GM12878 (cell line): ENCODE results near the gene CACNA1G. TPM values are rescaled to one million over a fixed set of nuclear protein-coding genes. Genes with fewer than 3 reads are reported as not detected.
A peak's percentile ranks its signal among the peaks of the same experiment; 100 is the strongest.

Experiments
- ATAC-seq: fragments of 200-7000 bp; cut with Tn5 transposase; 3 replicates; pipeline ENCODE4 v1.9.1; 2020; ENCODE audit warnings: mild to moderate bottlenecking, moderate library complexity
- BruUV-seq: library from RNA; stranded (reverse); fragments of 400-500 nt; replicated peaks from 2 replicates; lab custom pipeline; 2021; lab: Mats Ljungman, UMichigan
- CTCF ChIA-PET: fragments of 300-600 bp; sonication (Branson Sonifier 250); formaldehyde crosslinking; extraction: SDS; loops from one replicate; lab custom pipeline; 2021; ENCODE audit warnings: inconsistent platforms; lab: Yijun Ruan, JAX
- POLR2A ChIA-PET: fragments of 350-600 bp; formaldehyde crosslinking; extraction: SDS; loops from one replicate; lab custom pipeline; 2021; ENCODE audit warnings: inconsistent platforms; lab: Charles Lee
- RAD21 ChIA-PET: fragments of 300-600 bp; sonication (Branson Sonifier 250); formaldehyde crosslinking; loops from one replicate; lab custom pipeline; 2023; ENCODE audit warnings: antibody characterized with exemption; ENCODE audit not compliant: unreplicated experiment; lab: Charles Lee
- SMC1A ChIA-PET: fragments of 300-600 bp; sonication (Branson Sonifier 250); formaldehyde crosslinking; loops from one replicate; lab custom pipeline; 2023; ENCODE audit not compliant: unreplicated experiment, uncharacterized antibody; lab: Charles Lee
- DNase-seq: peaks from one replicate; pipeline ENCODE4 v3.0.0-alpha.2; 2011; ENCODE audit warnings: low read depth, low spot score
- FAIRE-seq: peaks from 3 replicates; lab custom pipeline; 2011; peaks lifted over from hg19 to GRCh38; lab: Jason Lieb, UNC
- H2AFZ ChIP-seq: 2 replicates; pipeline ENCODE4 v1.6.0; 2011; ENCODE audit warnings: low read depth, low read length, control low read depth; ENCODE audit not compliant: control insufficient read depth
- H3K27ac ChIP-seq: 2 replicates; pipeline ENCODE4 v1.5.1; 2011; ENCODE audit warnings: control low read depth; ENCODE audit not compliant: control insufficient read depth, insufficient read depth
- H3K27me3 ChIP-seq, 2 experiments: replicated peaks in 1 of 2; 2 replicates each; pipeline versions ENCODE4 v1.6.0 to v1.6.1; 2011; ENCODE audit warnings: low read length in 1 of 2; ENCODE audit not compliant: control insufficient read depth in 2 of 2, insufficient read depth in 2 of 2
- H3K36me3 ChIP-seq, 2 experiments: 2 replicates each; pipeline ENCODE4 v1.5.1; 2011; ENCODE audit warnings: low read length in 1 of 2; ENCODE audit not compliant: control insufficient read depth in 2 of 2, insufficient read depth in 2 of 2
- H3K4me1 ChIP-seq: 2 replicates; pipeline ENCODE4 v1.6.1; 2011; ENCODE audit warnings: mild to moderate bottlenecking, low read length, moderate library complexity, mixed read lengths; ENCODE audit not compliant: control insufficient read depth, insufficient read depth
- H3K4me2 ChIP-seq: 2 replicates; pipeline ENCODE4 v1.6.0; 2011; ENCODE audit warnings: control low read depth; ENCODE audit not compliant: control insufficient read depth, insufficient read depth
- H3K4me3 ChIP-seq: fragments of 200-600 bp; sonication (generic); 2 replicates; pipeline ENCODE4 v1.5.1; 2016
- H3K79me2 ChIP-seq: 2 replicates; pipeline ENCODE4 v1.6.0; 2011; ENCODE audit warnings: low read length; ENCODE audit not compliant: control insufficient read depth, insufficient read depth
- H3K9ac ChIP-seq: 2 replicates; pipeline ENCODE4 v1.8.0; 2011; ENCODE audit warnings: low read length, control low read depth, mixed read lengths; ENCODE audit not compliant: control insufficient read depth, insufficient read depth
- H3K9me3 ChIP-seq: replicated peaks from 3 replicates; pipeline ENCODE4 v1.5.1; 2011; ENCODE audit warnings: mild to moderate bottlenecking, low read length; ENCODE audit not compliant: control insufficient read depth, insufficient read depth
- H4K20me1 ChIP-seq: 2 replicates; pipeline ENCODE4 v1.6.0; 2011; ENCODE audit not compliant: control insufficient read depth, insufficient read depth
- CEBPB ChIP-seq, 2 experiments: fragments of 150-350 bp in 1 of 2; IDR thresholded peaks; 2 replicates each; pipeline ENCODE4 v1.6.1; 2012 to 2014; ENCODE audit warnings: low read depth in 2 of 2, low read length in 2 of 2, borderline replicate concordance in 1 of 2, inconsistent platforms in 1 of 2
- EGR1 ChIP-seq, 2 experiments: IDR thresholded peaks; 1 replicate in 1 of 2; 2 replicates in 1 of 2; pipeline ENCODE4 v1.6.1; 2011 to 2012; ENCODE audit warnings: low read depth in 2 of 2, low read length in 2 of 2, borderline replicate concordance in 1 of 2, mild to moderate bottlenecking in 1 of 2, moderate library complexity in 1 of 2
- FOXM1 ChIP-seq: IDR thresholded peaks from 2 replicates; pipeline ENCODE4 v1.6.1; 2012; ENCODE audit warnings: low read depth, mild to moderate bottlenecking, inconsistent platforms, low read length, moderate library complexity
- IKZF1 ChIP-seq: fragments of 450-650 bp; conservative IDR thresholded peaks from 2 replicates; pipeline ENCODE4 v1.6.1; 2017; ENCODE audit warnings: antibody characterized with exemption, mild to moderate bottlenecking
- NR2C1 ChIP-seq: fragments of 450-650 bp; IDR thresholded peaks from 2 replicates; pipeline ENCODE4 v1.6.1; 2017; ENCODE audit warnings: antibody characterized with exemption, mild to moderate bottlenecking, moderate library complexity
- RAD21 ChIP-seq: IDR thresholded peaks from 2 replicates; pipeline ENCODE4 v1.6.1; 2011; ENCODE audit warnings: mild to moderate bottlenecking, low read depth, low read length, moderate library complexity; ENCODE audit not compliant: insufficient read depth
- TCF12 ChIP-seq: IDR thresholded peaks from 2 replicates; pipeline ENCODE4 v1.6.1; 2011; ENCODE audit warnings: low read depth, mild to moderate bottlenecking, low read length
- WGBS: methylation state at CpG from one replicate; pipeline ENCODE4 v1.1.6; 2016; ENCODE audit warnings: low lambda C conversion rate; ENCODE audit not compliant: insufficient replicate concordance, insufficient coverage; ENCODE audit errors: missing lambda C conversion rate; 5-methylcytosine and 5-hydroxymethylcytosine counted together
- in situ Hi-C: fragments of 300-500 bp; cut with MboI; formaldehyde crosslinking; loops from 9 replicates; pipeline ENCODE4 v1.14.3; 2018; ENCODE audit warnings: mixed read lengths
- intact Hi-C: fragments of 100-400 bp; cut with micrococcal nuclease; formaldehyde crosslinking; loops from one replicate; pipeline ENCODE4 v1.14.2; 2022; ENCODE audit not compliant: unreplicated experiment
- polyA plus RNA-seq, 11 experiments: library from polyadenylated mRNA; depleted of rRNA in 4 of 11; unstranded in 6 of 11; stranded (reverse) in 5 of 11; fragments of >200 nt; fragmentation: Nextera tagmentation in 4 of 11; fragmentation: Illumina TruSeq in 1 of 11; extraction: Ambion mirVana in 4 of 11; extraction: Trizol in 1 of 11; gene quantifications; 1 replicate in 1 of 11; 2 replicates in 10 of 11; pipeline versions ENCODE4 v1.2.1 to v1.2.3, GENCODE V29; 2011 to 2016; ENCODE audit warnings: inconsistent platforms in 2 of 11, missing spikeins in 2 of 11, low read depth in 1 of 11
- total RNA-seq, 4 experiments: library from RNA; depleted of rRNA in 3 of 4; stranded (reverse); fragments of >200 nt in 3 of 4; fragmentation: Illumina TruSeq in 1 of 4; extraction: Trizol in 1 of 4; gene quantifications; 2 replicates each; pipeline versions ENCODE4 v1.2.1 to v1.2.3, GENCODE V29; 2013 to 2021
- TF ChIP-seq, protein P1 (sequence below), 3 experiments: IDR thresholded peaks in 2 of 3; conservative IDR thresholded peaks in 1 of 3; 2 replicates each; pipeline ENCODE4 v1.5.1; 2011; ENCODE audit warnings: low read depth in 3 of 3, low read length in 3 of 3, mild to moderate bottlenecking in 3 of 3, control low read depth in 2 of 3, moderate library complexity in 2 of 3, inconsistent platforms in 1 of 3, mixed read lengths in 1 of 3; ENCODE audit not compliant: control insufficient read depth in 2 of 3, insufficient read depth in 1 of 3; ENCODE audit errors: extremely low read depth in 1 of 3

The CACNA1G gene
- total and polyA plus RNA-seq, 10 of the 15 experiments (the other 5 are each of a cell fraction or from before 2014, with no cell fraction given), result 0.03 to 0.15 TPM; not detected in 8

DNA sequence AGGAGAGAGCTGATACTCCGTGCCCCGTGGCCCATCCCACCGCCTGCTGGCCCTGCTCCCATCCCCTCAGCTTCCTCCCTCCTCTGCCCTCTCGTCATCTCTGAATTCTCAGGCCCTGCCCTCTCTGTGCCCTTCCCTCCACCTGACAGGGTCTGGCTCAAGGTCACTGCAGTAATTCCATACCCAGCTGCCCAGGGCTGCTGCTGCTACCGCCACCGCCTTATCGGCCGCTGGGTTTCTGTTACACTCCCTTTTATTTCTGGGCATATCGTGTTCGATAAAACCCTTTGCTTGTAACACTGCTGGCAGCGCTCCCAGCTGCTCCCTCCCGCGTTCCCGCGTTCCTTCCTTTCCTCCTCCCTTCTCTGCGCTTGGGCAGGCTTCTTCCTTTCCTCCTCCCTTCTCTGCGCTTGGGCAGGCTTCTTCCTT is 26.8 kb upstream of the CACNA1G start:
- BruUV-seq, result no TSS peak
- 26% methylated on average over 14 of the region's 17 CpGs for WGBS
- Histone ChIP-seq H2AFZ (no peak overlapping the region), H3K4me2 (no peak overlapping the region), H3K9ac (no peak overlapping the region), H3K4me3 (no peak overlapping the region), H3K79me2 (no peaks in the 10 kb centered on the region), H3K27me3 (peaks cover 16 to 19% of the 10 kb centered on the region in 2 experiments), H3K4me1 (no peaks in the 10 kb centered on the region), H4K20me1 (no peaks in the 10 kb centered on the region), H3K36me3 (no peaks in the 10 kb centered on the region), H3K27ac (no peak overlapping the region), H3K9me3 (no peaks in the 10 kb centered on the region)
- POLR2A ChIA-PET, result interaction anchor here (0.6 kb wide), 1 partner anchor 287 kb away, joined by 3 read pairs; no protein-coding TSS in a partner anchor
- RAD21 ChIA-PET, result no interaction called here
- FAIRE-seq (no peak), DNase-seq (no peak), ATAC-seq (no peak; the same call in 2 of the 3 replicates)
- intact Hi-C loops (no loop called here), in situ Hi-C loops (no loop called here)
- no peak for TF ChIP-seq RAD21
- no peak for TF ChIP-seq IKZF1
- no peak for TF ChIP-seq NR2C1
- no peak for TF ChIP-seq CEBPB (IDR thresholded peaks at IDR 0.05; ENCODE audit: borderline replicate concordance in 1 of 2, low read depth in 2 of 2, low read length in 2 of 2)
- TF ChIP-seq TCF12, result no peak
- no peak for TF ChIP-seq FOXM1
- CTCF ChIA-PET, result no interaction called here
- SMC1A ChIA-PET, result interaction anchor here (1.6 kb wide), 1 partner anchor 50 kb away, joined by 6 read pairs; no protein-coding TSS in a partner anchor

DNA sequence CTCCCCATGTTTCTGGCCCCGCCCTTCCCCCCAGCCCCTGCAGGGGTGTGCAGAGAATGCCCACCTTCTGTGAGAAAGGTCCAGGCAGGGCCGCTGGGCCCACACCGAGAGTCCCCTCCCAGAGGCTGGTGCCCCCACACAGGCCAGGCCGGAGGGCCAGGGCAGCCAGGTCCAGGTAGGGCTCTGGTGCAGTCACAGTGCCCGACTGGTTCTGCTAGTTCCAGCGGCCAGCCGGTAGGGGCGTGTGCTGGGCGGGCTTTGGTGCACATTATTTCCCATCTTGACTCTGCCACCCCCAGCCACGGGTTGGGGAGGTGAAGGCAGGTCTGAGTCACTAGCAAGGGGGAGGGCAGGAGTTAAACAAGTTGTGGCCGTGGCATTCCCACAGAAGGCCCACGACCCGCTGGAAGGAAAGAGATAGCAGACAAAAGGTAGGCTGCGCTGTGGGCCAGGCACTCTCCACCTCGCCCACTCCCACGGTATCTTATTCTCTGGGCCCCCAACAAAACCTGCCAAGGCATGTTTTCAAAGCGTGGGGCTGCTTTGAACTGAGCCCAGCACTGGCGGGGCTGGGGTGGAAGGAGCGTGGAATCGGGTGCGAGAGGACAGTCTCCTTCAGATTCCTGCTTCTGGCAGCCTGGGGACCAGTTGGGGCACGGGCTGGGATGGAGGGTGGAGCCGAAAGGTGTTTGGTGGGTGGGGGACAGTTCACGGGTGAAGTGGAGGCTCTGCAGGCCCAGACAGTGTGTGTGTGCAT is 26.1 kb upstream of the CACNA1G start:
- H3K9ac ChIP-seq, result no peak overlapping the region
- H3K36me3 ChIP-seq, result no peaks in the 10 kb centered on the region
- ChIA-PET SMC1A (no interaction called here), RAD21 (no interaction called here), CTCF (no interaction called here), POLR2A (interaction anchor here (0.6 kb wide), 1 partner anchor 287 kb away, joined by 3 read pairs; no protein-coding TSS in a partner anchor)
- intact Hi-C loops (no loop called here), in situ Hi-C loops (no loop called here)
- WGBS, result 54% methylated on average over 22 of the region's 24 CpGs
- no peak overlapping the region for H2AFZ ChIP-seq
- FAIRE-seq (no peak), ATAC-seq (peak; percentile 79), DNase-seq (no peak)
- H3K4me2 ChIP-seq, result no peak overlapping the region
- no peak overlapping the region for H3K4me3 ChIP-seq
- H3K27me3 ChIP-seq, result peaks cover 16 to 19% of the 10 kb centered on the region in 2 experiments
- no peaks in the 10 kb centered on the region for H3K9me3 ChIP-seq
- H3K79me2 ChIP-seq, result no peaks in the 10 kb centered on the region
- no peaks in the 10 kb centered on the region for H4K20me1 ChIP-seq
- no peaks in the 10 kb centered on the region for H3K4me1 ChIP-seq
- H3K27ac ChIP-seq, result no peak overlapping the region
- no TSS peak for BruUV-seq
- TF ChIP-seq EGR1 (IDR thresholded peaks at IDR 0.05; ENCODE audit: borderline replicate concordance in 1 of 2, low read depth in 2 of 2, low read length in 2 of 2), result no peak
- TF ChIP-seq, protein P1, sequence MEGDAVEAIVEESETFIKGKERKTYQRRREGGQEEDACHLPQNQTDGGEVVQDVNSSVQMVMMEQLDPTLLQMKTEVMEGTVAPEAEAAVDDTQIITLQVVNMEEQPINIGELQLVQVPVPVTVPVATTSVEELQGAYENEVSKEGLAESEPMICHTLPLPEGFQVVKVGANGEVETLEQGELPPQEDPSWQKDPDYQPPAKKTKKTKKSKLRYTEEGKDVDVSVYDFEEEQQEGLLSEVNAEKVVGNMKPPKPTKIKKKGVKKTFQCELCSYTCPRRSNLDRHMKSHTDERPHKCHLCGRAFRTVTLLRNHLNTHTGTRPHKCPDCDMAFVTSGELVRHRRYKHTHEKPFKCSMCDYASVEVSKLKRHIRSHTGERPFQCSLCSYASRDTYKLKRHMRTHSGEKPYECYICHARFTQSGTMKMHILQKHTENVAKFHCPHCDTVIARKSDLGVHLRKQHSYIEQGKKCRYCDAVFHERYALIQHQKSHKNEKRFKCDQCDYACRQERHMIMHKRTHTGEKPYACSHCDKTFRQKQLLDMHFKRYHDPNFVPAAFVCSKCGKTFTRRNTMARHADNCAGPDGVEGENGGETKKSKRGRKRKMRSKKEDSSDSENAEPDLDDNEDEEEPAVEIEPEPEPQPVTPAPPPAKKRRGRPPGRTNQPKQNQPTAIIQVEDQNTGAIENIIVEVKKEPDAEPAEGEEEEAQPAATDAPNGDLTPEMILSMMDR (IDR thresholded peaks at IDR 0.05 in 2 of 3, conservative IDR thresholded peaks at IDR 0.05 in 1 of 3; ENCODE audit: control insufficient read depth in 2 of 3, extremely low read depth in 1 of 3, insufficient read depth in 1 of 3, low read depth in 3 of 3, low read length in 3 of 3), result peak in 1 of 3 experiments; percentile 41; a peak in 2 of 6 replicates
